GM21390 (cell line): ENCODE results near the gene IBA57.
"Not testable (repeated sequence)": the region's sequence is repeated elsewhere in the genome, so short reads cannot be mapped to it uniquely, and the experiment has no call there.

Experiments used
- ATAC-seq: cut with Tn5 transposase; IDR thresholded peaks from one replicate; pipeline ENCODE4 v1.9.1; 2021; ENCODE audit not compliant: unreplicated experiment

Gene IBA57

DNA sequence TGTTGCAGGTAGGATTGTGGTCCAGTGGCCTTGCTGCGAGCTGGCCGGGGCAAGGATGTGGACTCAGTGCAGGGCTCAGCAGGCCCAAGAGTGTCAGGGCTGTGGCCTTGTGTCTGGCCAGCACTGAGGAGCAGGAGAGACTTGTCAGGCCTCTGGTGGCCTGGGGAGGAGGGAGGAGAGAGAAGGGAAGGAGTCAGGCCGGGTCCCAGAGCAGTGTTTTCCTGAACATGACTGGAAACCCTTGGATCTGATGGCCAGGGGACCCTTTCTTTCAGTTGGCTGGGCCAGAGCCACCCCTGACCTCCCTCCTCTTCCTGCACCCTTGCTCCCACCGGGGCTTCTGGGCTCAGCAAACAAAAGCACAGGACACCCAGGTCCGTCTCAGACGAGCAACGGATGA, 5.1 kb downstream of the IBA57 start:
- ATAC-seq = no peak

DNA sequence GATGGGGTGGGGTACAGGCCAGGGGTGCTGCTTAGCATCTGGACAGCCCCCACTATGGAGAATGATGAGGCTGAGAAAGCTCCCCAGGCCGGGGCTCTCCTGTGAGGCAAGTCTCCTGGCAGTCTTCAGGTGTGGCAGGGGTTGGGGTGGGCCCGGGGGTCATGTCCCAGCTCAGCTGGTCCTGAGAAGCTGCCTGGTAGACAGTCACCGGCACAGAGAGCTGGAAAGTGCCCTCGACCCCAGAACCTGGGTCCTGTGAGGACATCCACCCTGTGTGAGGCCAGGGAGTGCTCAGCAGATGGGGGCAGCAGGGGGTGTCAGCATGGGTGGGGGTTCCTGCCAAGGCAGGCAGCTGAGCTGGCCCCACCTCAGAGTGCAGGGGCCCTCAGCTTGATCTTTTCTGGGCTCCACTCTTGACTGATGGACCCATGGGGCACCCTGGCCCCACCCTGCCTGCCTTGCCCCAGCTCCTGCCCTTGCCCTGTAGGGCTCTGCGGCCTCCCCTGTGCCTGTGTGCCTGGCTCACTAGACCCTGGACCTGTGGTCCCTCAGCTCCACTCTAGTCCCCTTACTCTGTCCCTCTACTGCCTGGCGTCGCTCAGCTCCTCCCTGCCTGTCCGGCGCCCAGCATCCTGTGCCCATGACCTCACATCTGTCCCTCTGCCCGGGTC, 5.8 kb downstream of the IBA57 start:
- ATAC-seq = no peak

DNA sequence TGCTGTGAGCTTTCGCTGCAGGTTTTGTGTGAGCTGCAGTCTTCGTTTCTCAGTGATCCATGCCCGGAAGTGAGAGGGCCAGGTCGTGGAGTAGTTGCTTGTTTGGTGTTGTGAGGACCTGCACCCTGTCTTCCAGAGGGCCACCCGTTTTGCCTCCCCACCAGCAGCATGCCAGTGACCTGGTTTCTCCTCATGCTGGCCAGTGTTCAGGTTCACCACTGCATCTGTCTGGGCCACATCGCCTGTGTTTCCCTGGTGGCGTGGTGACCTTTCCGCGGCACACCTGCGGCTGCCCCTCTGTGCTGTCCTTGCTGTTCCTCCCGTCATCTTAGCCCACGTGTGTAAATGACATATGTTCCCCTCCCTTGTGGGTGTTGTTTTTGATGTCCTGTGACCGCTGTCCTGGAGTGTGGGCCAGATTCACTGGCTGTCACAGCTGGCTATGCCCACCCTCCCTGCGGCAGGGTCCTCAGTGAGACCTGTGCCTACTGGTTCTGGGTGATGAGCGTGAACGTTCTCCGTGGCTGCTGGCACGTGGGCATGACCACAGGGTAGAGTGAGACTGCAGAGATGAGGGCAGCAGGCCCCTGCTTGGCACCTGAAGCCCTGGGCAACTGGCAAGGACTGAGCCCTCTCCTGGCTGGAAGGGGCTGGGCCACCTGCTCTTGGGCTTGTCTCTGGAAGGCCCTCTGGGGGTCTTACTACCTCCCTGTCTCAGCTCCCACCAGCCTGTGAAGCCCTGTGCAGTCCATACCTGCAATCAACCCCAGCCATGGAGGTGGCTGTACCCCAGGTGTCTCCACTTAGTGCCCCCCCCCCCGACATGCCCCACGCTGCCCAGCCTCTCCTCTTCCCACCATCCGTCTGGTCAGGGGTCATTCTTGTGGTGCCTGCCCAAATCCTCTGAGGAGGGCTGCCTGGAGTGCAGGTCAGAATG, 7.3 kb downstream of the IBA57 start:
- no peak for ATAC-seq

DNA sequence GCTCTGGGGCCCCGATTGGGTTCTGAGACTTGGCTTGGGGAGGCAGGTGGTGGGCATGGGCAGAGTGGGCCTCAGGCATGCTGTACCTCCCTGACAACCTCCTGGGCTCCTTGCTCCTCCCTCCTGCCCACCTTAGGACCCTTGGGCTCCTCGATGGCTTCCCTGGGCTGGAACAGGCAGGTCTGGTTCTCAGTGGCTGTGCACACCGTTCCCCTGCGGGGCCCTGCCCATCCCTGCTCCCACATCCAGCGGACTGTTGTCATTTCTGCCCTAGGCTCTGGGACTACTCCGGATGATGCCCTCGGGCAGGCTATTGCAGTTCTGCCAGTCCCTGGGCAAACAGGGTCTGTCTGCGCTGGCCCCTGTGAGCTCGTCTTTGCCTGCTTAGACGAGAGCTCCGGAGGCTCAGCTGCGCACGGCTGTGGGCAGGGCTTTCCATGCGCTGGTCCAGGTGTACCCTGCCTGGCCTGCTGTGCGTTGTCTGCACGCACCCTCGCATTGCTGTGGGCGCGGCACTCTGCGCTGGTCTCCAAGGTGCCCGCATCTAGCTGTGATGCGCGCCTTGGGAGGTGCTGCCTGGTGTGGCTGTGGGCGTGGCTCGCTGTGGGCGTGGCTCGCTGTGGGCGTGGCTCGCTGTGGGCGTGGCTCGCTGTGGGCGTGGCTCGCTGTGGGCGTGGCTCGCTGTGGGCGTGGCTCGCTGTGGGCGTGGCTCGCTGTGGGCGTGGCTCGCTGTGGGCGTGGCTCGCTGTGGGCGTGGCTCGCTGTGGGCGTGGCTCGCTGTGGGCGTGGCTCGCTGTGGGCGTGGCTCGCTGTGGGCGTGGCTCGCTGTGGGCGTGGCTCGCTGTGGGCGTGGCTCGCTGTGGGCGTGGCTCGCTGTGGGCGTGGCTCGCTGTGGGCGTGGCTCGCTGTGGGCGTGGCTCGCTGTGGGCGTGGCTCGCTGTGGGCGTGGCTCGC, 8.2 kb downstream of the IBA57 start:
- not testable (repeated sequence) for ATAC-seq

- ATAC-seq = no peak
Measured at GRCh38 chr1:228174482-228175315, 9.1 kb downstream of the IBA57 start.

GRCh38 chr1:228175316-228176023, 9.9 kb downstream of the IBA57 start:
- ATAC-seq = no peak

DNA sequence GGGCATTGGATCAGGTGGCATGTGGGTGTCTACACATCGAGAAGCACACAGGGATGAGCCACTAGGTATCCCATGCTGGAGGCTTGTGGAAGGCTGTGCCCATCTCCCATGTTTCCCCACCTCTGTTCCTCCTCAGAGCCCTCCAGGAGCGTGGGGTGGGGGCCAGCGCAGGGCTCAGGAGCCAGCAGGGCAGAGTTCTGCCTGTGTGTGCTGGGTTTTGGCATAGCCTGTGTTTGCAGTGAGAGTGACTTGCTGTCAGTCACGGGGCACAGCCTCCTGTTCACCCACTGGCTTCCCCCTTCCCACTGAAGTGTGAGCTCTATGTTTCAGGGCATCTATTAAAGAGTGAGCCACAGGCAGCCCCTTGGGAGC, 10.4 kb downstream of the IBA57 start:
- ATAC-seq = no peak

DNA sequence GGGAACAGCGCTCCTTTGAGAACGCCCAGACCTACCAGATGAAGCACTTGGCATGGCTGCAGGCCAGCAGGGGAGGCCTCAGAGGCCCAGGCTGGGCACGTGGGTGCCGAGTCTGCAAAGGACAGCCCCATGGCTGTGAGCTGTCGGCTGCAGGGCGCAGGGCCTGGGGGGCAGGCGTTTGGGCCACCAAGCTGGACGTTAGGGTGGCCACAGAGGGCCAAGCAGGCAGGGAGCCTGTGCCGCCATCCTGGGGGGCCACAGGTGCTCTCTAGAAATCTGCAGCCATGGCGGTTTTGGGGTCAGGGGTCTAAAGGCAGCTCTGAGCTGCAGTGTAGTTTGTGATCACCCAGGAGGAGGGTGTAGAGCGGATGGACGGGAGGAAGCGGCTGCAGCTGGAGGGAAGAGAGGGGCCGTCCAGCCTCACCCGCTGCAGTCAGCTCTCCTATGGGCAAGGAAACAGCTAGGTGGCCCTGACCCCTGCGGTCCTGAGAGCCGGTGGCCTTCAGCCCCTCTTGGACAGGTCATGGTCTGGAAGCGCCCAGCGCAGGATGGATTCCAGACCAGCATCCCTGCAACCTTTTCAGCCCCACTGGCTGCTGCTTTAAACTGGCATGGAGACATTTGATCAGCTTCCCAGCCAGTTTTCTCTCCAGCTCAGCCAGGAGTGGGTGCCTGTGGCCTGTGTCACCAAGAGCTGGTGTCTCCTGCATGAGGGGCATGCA, 11.0 kb downstream of the IBA57 start:
- ATAC-seq = no peak

DNA sequence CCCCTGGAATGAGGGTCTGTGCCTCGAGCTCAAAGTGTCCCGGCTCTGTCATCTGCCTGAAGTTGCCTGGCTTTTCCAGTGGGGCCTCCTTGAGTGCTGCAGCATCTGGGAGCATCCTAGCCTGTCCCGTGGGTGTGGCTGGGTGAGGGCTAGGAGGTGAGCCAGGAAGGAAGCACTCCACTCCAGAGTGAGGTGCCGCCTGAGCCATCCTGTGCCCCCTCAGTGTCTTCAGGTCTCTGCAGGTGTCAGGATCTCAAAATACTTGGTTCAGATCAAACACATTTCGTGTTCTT, 11.5 kb downstream of the IBA57 start:
- ATAC-seq = no peak

DNA sequence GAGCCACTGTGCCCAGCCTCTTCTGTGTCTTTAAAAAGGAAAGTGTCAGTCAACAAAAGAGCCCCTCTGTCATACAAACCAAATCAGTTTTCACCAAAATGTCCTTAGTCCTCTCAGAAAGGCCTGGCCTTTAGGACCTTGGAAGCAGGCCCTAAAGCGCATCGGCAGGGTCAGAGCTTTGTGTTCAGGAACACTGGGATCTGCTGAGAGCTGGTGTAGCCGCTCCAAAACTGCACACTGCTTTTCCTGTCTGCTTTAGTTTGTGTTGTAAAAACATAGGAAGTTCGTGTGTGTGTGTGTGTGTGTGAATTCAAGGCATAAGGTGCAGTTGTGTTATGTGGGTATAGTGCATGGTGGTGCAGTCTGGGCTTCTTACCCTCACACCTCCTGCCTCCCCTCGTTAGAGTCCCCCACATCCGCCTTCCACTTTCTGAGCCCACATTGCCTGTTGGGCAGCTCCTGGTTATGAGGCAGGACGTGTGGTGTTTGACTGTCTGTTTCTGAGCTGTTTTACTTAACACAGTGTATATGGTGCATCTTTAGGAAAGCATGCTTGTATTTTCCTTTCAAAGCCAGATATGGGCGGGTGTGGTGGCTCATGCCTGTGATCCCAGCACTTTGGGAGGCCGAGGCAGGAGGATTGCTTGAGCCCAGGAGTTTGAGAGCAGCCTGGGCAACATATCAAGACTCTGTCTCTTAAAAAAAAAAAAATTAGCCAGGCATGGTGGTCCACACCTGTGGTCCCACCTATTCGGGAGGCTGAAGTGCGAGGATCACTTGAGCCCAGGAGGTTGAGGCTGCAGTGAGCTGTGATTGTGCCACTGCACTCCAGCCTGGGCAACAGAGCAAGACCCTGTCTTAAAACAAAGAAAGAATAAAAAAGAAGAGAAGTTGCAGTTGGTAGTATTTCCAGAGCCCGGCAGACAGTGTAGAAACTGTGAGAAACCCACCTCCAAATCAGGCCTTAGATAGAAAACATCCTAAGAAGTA, 12.4 kb downstream of the IBA57 start:
- no peak for ATAC-seq

DNA sequence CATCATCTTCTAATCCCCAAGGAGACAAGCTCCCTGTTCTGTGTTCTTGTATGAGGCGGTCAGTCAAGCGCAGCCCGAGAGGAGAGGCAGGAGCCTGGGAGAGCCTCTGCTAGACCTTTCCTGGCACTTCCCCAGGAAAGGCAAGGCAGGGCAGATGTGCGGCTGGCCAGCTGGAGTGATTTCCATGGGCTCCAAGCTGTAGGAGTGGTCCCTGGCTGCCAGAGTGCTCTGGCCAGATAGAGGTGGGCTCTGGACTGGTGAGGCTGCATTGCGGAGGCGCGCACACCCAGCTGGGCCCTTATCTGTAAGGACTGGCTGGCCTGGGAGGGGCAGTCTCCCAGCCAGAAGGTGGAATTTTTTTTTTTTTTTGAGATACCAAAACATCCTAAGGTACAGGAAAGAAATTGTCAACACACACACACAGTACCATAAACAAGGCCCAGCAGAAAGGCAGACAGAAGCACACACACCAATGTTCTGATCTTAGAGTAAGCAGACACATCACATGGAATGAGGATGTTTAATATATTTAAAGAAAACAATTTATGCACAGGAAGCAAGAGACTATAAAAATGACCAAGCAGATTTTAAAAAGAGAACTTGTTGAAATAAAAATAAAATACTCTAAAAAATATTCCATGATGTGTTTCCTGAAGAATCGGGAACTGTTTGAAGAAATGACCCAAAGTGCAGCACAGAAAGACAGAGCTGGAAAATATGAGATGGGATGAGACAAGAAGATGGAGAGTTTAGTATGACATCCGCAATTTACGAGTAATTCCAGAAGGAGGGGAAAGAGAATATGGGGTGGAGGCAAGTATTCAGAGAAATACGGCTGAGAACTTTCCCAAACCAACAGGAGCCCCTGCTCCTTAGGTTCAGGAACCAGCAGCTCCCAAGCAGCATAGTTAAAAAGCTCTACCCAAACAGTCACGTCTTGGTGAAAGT, 13.4 kb downstream of the IBA57 start:
- no peak for ATAC-seq

DNA sequence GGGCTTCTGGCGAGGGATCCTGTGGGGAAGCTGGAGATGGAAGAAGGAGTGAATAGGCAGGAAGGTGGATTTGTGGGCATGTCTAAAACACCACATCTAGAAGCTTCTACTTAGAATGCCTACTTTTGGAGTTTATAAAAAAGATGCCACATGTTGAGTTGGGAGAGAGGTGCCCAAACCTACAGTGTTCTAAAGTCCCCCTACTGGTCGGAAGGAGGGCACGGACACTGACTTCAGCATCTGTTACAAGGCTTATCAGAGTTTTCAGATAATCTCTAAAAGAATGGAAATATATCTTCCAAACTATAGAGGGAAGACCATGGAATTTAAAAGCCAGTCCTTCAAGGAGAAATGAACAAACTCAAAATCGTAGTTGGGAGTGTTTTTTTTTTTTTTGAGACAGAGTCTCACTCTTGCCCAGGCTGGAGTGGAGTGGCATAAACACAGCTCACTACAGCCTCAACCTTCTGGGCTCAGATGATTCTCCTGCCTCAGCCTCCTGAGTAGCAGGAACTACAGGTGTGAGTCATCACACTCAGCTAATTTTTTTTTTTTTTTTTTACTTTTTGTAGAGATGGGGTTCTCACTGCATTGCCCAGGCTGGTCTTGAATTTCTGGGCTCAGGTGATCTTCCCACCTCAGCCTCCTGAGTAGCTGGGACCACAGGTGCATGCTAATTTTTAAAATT, 14.8 kb downstream of the IBA57 start:
- no peak for ATAC-seq

DNA sequence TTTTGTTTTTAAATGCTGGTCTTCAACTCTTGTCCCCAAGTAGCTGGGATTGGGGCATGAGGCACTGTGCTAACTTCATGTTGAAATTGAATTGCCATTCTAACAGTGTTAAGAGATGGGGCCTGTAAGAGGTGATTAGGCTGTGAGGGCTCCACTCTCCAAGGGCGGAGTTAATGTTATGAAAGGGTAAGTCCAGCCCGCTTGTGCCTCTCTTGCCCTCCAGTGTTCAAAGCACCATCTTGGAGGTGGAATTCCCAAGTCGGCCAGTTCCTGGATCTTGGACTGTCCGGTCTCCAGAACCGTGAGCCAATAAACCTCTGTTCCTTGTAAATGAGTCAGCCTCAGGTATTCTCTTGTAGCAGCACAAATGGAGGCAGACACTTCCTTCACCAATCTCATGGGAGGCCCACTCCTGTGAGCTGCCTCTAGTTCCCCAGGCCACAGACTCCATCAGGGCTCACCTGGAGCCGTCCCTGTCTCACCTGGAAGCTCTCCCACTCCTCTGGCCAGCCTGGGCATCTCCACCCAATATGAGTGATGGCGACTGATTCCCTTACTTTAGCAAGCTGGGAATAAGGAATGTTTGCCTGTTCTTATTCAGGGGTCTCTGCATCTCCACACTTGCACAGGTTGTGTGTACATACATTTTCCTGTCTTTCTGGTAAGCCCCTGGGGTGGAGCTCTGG, 15.5 kb downstream of the IBA57 start:
- no peak for ATAC-seq

DNA sequence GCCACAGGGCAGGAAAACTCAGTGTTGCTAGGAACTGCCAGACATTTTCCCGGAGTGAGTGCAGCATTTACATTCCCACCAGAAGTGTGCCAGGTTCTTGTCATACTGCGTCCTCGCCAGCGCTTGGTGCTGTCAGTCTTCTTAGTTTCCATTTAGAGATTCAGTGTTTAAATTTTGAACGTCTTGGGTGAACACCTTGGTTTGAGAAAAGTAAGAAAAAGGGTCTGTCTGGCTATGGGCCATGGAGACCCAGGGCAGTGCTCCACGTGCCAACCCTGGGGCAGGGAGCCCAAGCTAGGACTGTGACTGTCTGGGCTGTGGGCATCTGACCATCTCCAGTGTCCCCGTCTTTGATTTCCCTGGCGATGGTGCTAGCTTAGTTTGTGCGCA, 16.0 kb downstream of the IBA57 start:
- ATAC-seq = no peak

- no peak for ATAC-seq
Measured at GRCh38 chr1:228182296-228183030, 16.9 kb downstream of the IBA57 start.
